ENCODE results near the gene GLE1.
A peak's percentile ranks its signal among the peaks of the same experiment; 100 is the strongest.

GLE1 gene

DNA sequence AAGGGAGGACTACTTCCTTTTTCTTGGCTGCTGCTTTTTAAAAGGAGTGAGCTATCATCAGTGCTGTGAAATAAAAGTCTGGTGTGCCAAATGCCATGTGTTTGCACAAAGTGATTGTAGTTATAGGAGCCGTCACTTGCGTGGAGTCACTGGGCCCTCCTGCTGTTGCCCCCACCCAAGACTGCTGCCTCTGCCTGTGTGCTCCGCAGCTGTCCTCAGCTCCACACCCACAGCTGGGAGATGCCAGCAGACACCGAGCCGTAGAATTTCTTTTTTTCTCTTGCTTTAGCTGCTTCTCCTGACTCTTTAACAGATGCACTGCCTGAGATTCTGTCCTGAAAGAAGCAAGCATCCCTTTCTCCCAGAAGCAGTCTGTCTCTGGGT is 9.8 kb upstream of the GLE1 start:
- DNase-seq (ENCODE audit: extremely low read depth, low read depth), result no peak
- TF ChIP-seq, protein P1, sequence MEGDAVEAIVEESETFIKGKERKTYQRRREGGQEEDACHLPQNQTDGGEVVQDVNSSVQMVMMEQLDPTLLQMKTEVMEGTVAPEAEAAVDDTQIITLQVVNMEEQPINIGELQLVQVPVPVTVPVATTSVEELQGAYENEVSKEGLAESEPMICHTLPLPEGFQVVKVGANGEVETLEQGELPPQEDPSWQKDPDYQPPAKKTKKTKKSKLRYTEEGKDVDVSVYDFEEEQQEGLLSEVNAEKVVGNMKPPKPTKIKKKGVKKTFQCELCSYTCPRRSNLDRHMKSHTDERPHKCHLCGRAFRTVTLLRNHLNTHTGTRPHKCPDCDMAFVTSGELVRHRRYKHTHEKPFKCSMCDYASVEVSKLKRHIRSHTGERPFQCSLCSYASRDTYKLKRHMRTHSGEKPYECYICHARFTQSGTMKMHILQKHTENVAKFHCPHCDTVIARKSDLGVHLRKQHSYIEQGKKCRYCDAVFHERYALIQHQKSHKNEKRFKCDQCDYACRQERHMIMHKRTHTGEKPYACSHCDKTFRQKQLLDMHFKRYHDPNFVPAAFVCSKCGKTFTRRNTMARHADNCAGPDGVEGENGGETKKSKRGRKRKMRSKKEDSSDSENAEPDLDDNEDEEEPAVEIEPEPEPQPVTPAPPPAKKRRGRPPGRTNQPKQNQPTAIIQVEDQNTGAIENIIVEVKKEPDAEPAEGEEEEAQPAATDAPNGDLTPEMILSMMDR (IDR thresholded peaks at IDR 0.05; ENCODE audit: low read depth, low read length, missing control alignments), result no peak
- H3K4me3 ChIP-seq (replicated peaks; ENCODE audit: low read depth, low read length), result no peak overlapping the region

DNA sequence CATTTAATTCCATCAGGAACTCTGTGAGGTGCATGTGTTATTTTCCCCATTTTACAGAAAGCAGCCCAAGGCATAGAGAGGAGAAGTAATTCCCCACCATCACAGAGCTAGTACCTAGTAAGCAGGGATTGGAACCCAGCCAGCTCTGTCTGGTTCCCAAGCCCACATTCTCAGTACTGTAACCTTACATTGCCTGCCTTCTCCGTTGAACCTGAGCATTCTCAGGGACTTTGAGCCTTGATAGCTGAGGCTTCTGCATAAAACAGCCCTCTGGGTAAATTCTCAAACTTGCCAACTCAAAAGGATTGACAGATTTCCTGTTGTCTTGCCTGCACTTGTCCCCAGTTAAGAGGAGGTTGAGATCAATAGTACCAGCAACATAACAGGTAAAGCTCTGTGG is 9.2 kb upstream of the GLE1 start:
- no peak overlapping the region for H3K4me3 ChIP-seq (replicated peaks; ENCODE audit: low read depth, low read length)
- DNase-seq (ENCODE audit: extremely low read depth, low read depth), result no peak
- TF ChIP-seq, protein P1 (IDR thresholded peaks at IDR 0.05; ENCODE audit: low read depth, low read length, missing control alignments), result no peak

DNA sequence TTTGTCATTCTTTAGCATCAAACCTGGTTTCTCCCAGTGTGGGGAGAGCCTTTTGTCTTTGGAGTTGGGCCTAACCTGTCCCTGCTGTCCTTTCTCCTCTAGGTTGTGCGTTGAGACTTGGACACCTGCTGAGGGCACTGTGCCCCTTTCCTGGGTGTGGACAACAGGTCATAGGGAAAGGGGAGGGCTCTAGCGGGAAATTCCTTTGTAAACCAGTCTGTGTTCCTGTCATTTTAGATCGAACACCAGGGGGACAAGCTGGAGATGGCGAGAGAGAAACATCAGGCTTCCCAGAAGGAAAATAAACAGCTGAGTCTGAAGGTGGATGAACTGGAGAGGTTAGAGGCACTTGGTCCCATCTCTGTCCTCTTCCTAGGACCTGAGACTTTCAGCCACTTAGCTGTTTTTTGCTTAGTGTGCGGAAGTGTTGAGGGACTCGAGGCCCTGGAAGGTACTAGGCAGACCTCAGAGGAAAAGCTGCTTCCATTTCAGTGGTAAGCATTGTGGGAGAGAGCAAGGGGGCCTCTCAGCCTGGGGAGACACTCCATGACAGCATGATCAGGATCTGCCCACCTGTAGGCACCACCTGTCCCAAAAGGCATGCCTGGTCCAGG is 8.6 kb upstream of the GLE1 start:
- TF ChIP-seq, protein P1 (IDR thresholded peaks at IDR 0.05; ENCODE audit: low read depth, low read length, missing control alignments), result no peak
- H3K4me3 ChIP-seq (replicated peaks; ENCODE audit: low read depth, low read length), result no peak overlapping the region
- DNase-seq (ENCODE audit: extremely low read depth, low read depth), result no peak

DNA sequence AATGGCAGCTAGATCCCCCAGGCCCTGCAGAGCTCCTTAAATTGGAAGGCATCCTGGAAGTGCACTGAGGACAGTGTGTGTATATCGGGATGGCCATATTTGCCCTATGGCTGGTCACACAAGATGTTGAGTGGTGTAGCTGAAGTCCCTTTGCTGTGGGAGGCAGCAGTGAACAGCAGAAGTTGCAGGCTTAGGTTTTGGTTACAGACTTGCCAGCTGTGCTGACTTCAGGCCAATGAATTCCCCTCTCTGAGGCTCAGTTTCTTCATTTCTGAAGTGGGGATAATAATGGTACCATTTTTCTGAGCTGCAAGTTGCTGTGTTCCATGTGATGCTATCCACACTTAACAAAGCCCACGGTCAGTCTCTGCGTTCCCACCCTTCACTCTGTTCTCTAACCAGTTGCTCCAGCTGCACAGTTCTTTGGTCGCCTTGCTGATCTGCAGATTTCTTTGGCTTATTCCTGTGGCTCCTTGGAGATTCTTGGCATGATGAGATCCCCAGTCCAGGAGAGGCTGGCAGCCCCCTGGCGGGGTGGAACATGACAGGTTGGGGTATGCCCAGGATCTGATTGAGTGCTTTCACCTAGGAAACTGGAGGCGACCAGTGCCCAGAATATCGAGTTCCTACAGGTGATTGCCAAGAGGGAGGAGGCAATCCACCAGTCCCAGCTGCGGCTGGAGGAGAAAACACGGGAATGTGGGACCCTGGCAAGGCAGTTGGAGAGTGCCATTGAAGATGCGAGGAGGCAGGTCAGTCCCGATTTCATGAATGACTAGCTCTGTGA is 6.5 kb upstream of the GLE1 start:
- H3K4me3 ChIP-seq (replicated peaks; ENCODE audit: low read depth, low read length), result no peak overlapping the region
- TF ChIP-seq, protein P1 (IDR thresholded peaks at IDR 0.05; ENCODE audit: low read depth, low read length, missing control alignments), result no peak
- no peak for DNase-seq (ENCODE audit: extremely low read depth, low read depth)

GRCh38 chr9:128498911-128499310 is 5.6 kb upstream of the GLE1 start:
- TF ChIP-seq, protein P1 (IDR thresholded peaks at IDR 0.05; ENCODE audit: low read depth, low read length, missing control alignments), result no peak
- no peak for DNase-seq (ENCODE audit: extremely low read depth, low read depth)
- H3K4me3 ChIP-seq (replicated peaks; ENCODE audit: low read depth, low read length), result no peak overlapping the region

GRCh38 chr9:128499920-128500319 is 4.6 kb upstream of the GLE1 start:
- TF ChIP-seq, protein P1 (IDR thresholded peaks at IDR 0.05; ENCODE audit: low read depth, low read length, missing control alignments), result no peak
- no peak for DNase-seq (ENCODE audit: extremely low read depth, low read depth)
- no peak overlapping the region for H3K4me3 ChIP-seq (replicated peaks; ENCODE audit: low read depth, low read length)

GRCh38 chr9:128503415-128503825 is 1.1 kb upstream of the GLE1 start:
- peak; percentile 36 for DNase-seq (ENCODE audit: extremely low read depth, low read depth)
- H3K4me3 ChIP-seq (replicated peaks; ENCODE audit: low read depth, low read length), result peak overlapping the region; percentile 74; the same call in 1 of the 2 replicates
